Measurements from ENCODE around the gene MUC4.

- TF ChIP-seq CTCF (IDR thresholded peaks at IDR 0.05 in 2 of 3, conservative IDR thresholded peaks at IDR 0.05 in 1 of 3; ENCODE audit: control insufficient read depth in 2 of 3, extremely low read depth in 1 of 3, insufficient read depth in 1 of 3, low read depth in 3 of 3, low read length in 3 of 3): no peak
- TF ChIP-seq EGR1 (IDR thresholded peaks at IDR 0.05; ENCODE audit: borderline replicate concordance in 1 of 2, low read depth in 2 of 2, low read length in 2 of 2): no peak
- no peak for TF ChIP-seq CEBPB (IDR thresholded peaks at IDR 0.05; ENCODE audit: borderline replicate concordance in 1 of 2, low read depth in 2 of 2, low read length in 2 of 2)
- TF ChIP-seq POLR2A (IDR thresholded peaks at IDR 0.05; ENCODE audit: low read depth, low read length): no peak
- no peak for TF ChIP-seq SIN3A (IDR thresholded peaks at IDR 0.05; ENCODE audit: low read depth, low read length)
- TF ChIP-seq ZBTB33 (IDR thresholded peaks at IDR 0.05): no peak
- no peak for TF ChIP-seq E2F4 (IDR thresholded peaks at IDR 0.05; ENCODE audit: low read depth, low read length)
- no peak for TF ChIP-seq TAF1 (IDR thresholded peaks at IDR 0.05; ENCODE audit: borderline replicate concordance, low read depth, low read length)
- no peak for TF ChIP-seq NBN (IDR thresholded peaks at IDR 0.05)
- no peak for TF ChIP-seq EZH2 (IDR thresholded peaks at IDR 0.05; ENCODE audit: borderline replicate concordance, control insufficient read depth, low read depth, low read length)
- TF ChIP-seq ZBTB40 (IDR thresholded peaks at IDR 0.05; ENCODE audit: borderline replicate concordance): no peak
- TF ChIP-seq YY1 (IDR thresholded peaks at IDR 0.05; ENCODE audit: low read depth, low read length): no peak
These were observed 18.1 kb upstream of the MUC4 start for GRCh38 chr3:195829897-195830254.

All from GM12878 (cell line).